ENCODE data around the gene XYLT1.
"Not testable (repeated sequence)": the region's sequence is repeated elsewhere in the genome, so short reads cannot be mapped to it uniquely, and the experiment has no call there.

XYLT1 gene

GRCh38 chr16:17335406-17335805 is 135.4 kb downstream of the XYLT1 start:
- DNase-seq (ENCODE audit: low read depth), result not testable (repeated sequence)

- DNase-seq (ENCODE audit: low read depth), result peak; percentile 71
Observed at GRCh38 chr16:17334096-17334495, 136.7 kb downstream of the XYLT1 start.

- DNase-seq (ENCODE audit: low read depth), result no peak
Observed at GRCh38 chr16:17333229-17333628, 137.5 kb downstream of the XYLT1 start.

DNA sequence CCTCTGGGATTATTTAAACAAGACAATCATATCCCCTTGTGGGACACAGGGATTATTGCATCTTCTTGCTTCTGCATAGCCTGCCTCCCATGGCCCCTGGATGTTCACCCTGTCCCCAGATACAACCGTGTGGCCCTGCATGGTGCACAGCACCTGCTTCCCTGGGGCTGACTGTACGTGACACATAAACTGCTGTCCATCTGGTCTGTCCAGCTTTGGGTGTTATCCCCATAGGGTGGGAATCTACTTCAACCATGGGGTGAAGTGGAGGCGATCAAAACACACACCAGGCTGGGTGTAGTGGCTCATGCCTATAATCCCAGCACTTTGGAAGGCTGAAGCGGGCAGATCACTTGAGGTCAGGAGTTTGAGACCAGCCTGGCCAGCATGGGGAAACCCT is 138.8 kb downstream of the XYLT1 start:
- no peak for DNase-seq (ENCODE audit: low read depth)

GRCh38 chr16:17331071-17331607 is 139.6 kb downstream of the XYLT1 start:
- no peak for DNase-seq (ENCODE audit: low read depth)

GRCh38 chr16:17330044-17330443 is 140.7 kb downstream of the XYLT1 start:
- DNase-seq (ENCODE audit: low read depth), result no peak

GRCh38 chr16:17329391-17329790 is 141.4 kb downstream of the XYLT1 start:
- no peak for DNase-seq (ENCODE audit: low read depth)

- DNase-seq (ENCODE audit: low read depth), result peak; percentile 37
Observed at GRCh38 chr16:17328932-17329331, 141.8 kb downstream of the XYLT1 start.

- DNase-seq (ENCODE audit: low read depth), result no peak
Observed at GRCh38 chr16:17327664-17328335, 143.0 kb downstream of the XYLT1 start.

DNA sequence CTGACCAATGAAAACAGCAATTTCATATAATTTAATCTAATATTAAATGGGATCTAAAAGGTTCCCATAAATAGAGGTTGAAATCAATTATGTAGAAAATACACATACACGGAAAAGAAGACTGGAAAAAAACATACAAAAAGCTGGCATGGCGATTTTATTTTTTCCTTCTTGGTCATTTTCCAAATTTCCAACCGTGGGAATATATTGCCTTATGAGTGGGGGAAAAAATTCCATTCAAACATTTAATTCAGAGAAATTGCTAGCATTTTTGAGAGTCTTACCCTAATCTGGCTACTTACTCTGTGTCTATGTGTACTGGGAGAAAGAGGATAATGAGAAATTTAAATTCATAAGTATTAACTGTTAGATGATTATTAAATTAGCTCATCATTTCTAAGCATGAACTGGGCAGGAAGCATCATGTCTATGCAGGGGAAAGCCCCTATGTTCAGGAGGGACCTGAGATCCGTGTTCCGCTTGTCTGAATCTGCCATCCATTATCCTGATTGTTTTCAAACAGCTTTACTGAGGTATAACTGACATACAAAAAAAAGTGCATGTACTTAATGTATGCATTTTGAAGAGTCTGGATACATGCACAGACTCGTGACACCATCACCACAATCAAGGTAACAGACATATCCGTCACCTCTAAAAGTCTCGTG is 145.2 kb downstream of the XYLT1 start:
- DNase-seq (ENCODE audit: low read depth), result no peak

GRCh38 chr16:17324451-17324850 is 146.3 kb downstream of the XYLT1 start:
- DNase-seq (ENCODE audit: low read depth), result no peak

DNA sequence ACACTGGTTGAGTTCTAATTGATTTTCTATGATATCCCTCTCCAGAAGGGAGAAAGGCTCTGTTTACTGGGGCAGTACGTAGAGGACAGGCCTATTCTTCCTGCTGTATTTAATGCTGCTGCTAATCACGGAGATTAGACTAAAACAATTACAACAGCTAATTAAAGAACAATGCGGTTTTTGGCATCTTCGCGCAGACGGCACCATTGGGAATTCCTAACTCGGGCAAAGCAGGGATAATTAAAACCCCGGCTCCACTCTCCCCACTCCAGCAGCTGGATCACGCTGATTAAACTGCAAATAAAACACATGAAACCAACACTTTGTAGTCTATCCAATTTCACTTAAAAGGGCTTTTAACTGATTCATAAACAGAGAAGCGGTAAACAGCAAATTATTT is 147.6 kb downstream of the XYLT1 start:
- DNase-seq (ENCODE audit: low read depth), result no peak

- DNase-seq (ENCODE audit: low read depth), result no peak
Observed at GRCh38 chr16:17321824-17322223, 148.9 kb downstream of the XYLT1 start.

- no peak for DNase-seq (ENCODE audit: low read depth)
Observed at GRCh38 chr16:17320009-17320408, 150.8 kb downstream of the XYLT1 start.

GRCh38 chr16:17318238-17318637 is 152.5 kb downstream of the XYLT1 start:
- peak; percentile 65 for DNase-seq (ENCODE audit: low read depth)

GRCh38 chr16:17316005-17316404 is 154.8 kb downstream of the XYLT1 start:
- no peak for DNase-seq (ENCODE audit: low read depth)

DNA sequence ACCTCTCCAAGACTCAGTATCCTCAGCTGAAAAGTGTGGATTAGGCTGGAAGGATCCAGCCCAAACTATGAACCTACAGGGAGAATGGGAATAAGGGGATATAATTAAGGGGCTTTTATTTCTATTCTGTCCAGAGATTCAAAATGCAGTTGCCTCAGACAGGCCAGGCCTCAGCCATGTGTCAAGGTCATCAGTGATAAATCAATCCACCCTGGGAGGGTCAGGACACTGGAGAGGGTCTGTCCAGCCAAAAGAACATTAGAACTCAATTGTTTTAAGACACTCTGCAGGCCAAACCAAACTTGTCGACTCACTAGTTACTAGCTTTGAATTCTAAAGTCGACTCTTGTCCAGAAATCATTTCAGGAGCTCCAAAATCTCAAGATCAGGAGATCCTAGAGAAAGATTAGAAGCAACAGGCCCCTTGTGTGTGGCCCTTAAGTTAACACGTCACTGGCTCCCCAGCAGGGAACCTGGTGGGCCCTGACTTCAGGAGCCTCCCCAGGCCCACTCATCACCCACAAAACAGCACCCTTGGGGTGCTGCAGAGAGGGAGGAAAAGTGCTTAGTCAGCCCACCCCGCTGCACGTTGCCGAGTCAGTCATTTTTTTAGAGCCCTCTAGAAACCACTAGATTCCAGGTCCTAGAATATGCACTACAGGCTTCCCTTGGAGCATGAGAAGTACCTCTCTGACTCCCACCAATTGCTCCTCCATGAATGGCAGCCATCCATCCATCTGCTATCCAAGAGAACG is 156.8 kb downstream of the XYLT1 start:
- DNase-seq (ENCODE audit: low read depth), result no peak

DNA sequence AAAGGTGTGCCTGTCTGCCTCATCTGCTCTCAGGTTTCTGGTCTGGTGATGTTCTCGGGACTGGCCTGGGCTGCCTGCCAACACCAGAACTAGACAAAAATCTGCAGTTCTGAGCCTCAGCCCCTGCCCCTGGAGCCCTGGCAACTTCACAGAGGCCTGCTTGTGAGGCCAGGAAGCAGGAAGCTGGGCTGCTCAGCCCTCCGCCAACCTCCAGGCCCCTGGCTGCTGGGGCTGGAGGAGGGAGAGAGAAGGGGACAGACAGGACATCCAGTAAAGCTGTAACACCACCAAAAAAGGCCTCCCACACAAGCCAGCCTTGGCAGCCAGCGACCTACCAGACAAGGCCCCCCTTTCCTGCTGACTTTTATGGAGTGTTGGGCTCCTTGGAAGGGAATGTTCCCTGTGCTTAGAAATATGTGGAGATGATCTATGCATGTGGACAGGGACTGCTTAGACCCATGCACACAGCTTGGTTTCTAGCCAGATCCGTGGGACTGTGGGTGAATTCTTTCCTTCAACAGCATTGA is 157.6 kb downstream of the XYLT1 start:
- DNase-seq (ENCODE audit: low read depth), result peak; percentile 72

GRCh38 chr16:17312094-17312710 is 158.6 kb downstream of the XYLT1 start:
- no peak for DNase-seq (ENCODE audit: low read depth)

GRCh38 chr16:17311333-17312093 is 159.2 kb downstream of the XYLT1 start:
- DNase-seq (ENCODE audit: low read depth), result no peak

- no peak for DNase-seq (ENCODE audit: low read depth)
Observed at GRCh38 chr16:17309510-17309909, 161.2 kb downstream of the XYLT1 start.

Data from amniotic epithelial cell (primary cell).